Effector CD4-positive, alpha-beta T cell (primary cell): Measurements from ENCODE around the gene FBXL20.
"Not testable (repeated sequence)": the region's sequence is repeated elsewhere in the genome, so short reads cannot be mapped to it uniquely, and the experiment has no call there.

Experiments used
- DNase-seq: peaks from one replicate; pipeline ENCODE4 v3.0.0-alpha.2; 2020
- total RNA-seq: gene quantifications from one replicate; lab custom pipeline; 2026; lab: John Stamatoyannopoulos, UW

FBXL20 gene, protein sequence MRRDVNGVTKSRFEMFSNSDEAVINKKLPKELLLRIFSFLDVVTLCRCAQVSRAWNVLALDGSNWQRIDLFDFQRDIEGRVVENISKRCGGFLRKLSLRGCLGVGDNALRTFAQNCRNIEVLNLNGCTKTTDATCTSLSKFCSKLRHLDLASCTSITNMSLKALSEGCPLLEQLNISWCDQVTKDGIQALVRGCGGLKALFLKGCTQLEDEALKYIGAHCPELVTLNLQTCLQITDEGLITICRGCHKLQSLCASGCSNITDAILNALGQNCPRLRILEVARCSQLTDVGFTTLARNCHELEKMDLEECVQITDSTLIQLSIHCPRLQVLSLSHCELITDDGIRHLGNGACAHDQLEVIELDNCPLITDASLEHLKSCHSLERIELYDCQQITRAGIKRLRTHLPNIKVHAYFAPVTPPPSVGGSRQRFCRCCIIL
- total RNA-seq, result 54.8 reads per million, percentile 70 among the genes with 10 or more reads in this experiment

- peak; percentile 93 for DNase-seq
Measured at GRCh38 chr17:39401412-39402243, at the start of gene FBXL20. TSS of gene FBXL20 (minus strand) at chr17:39401626. CDS start at chr17:39401402, 224 bp downstream.

DNA sequence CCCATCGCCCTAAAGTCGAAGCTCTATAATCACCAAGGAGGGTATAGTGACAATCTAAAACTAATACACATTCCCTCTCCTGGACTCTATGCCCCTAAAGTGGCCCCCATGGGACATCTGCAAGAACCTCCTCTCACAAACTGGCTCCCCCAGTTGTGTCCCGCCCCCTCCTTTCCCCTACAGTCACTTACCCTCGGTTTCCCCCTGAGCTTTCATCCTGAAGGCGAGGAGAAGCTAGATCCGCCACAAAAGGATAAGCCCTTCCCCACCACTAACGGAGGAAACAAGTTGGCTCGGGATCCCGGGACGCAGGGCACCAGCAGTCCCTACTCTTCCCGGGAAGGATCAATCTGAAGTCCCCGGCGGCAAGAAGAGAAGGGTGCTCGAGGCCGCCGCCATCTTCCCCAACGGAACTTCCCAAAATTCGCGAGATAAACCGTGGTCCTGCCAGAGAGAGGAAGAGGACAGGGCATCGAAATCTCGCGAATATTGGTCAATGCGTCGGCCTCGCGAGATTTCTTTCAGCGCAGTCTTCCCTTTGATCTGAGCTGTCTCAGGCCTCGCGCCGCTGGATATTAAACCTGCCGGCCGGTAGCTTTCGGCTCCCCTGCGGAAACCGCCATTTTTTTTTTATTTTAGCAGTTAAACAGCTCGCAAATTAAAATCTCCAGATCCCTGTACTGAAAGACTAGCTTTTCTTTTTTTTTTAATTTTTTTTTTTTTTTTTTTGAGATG is 49.6 kb upstream of the FBXL20 start, which contains the start of gene MED1:
MED1 (minus strand) TSS at position 417 of the 735 bp plus-strand sequence; CDS start at position 216, 201 bp downstream.
- DNase-seq, result peak; percentile 85

GRCh38 chr17:39450051-39450450 is 48.6 kb upstream of the FBXL20 start:
- DNase-seq, result no peak

- DNase-seq, result no peak
Measured at GRCh38 chr17:39447561-39447960, 46.1 kb upstream of the FBXL20 start.

- DNase-seq, result no peak
Measured at GRCh38 chr17:39443326-39443725, 41.9 kb upstream of the FBXL20 start.

DNA sequence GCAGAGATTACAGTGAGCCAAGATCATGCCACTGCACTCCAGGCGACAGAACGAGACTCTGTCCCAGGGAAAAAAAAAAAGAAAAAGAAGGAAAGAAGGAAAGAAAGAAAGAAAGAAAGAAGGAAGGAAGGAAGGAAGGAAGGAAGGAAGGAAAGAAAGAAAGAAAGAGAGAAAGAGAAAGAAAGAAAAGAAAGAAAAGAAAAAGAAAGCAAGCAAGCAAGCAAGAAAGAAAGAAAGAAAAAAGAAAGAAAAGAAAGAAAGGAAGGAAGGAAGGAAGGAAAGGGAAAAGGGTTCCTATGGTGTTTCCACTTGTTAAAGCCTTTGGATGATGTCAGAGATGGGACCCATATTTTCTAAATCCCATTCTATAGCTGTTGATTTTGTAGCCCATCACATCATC is 38.4 kb upstream of the FBXL20 start:
- DNase-seq, result not testable (repeated sequence)

DNA sequence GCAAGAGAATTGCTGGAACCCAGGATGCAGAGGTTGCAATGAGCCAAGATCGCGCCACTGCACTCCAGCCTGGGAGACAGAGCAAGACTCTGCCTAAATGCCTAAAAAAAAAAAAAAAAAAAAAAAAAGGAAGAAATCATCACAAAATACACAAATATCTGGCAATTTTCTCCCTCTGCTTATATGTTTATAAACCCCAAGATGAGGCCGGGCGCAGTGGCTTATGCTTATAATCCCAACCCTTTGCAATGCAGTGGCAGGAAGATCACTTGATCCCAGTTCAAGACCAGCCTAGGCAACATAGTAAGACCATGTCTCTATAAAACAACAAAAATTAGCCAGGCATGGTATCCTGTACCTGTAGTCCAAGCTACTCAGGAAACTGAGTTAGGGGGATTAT is 28.2 kb upstream of the FBXL20 start:
- no peak for DNase-seq

DNA sequence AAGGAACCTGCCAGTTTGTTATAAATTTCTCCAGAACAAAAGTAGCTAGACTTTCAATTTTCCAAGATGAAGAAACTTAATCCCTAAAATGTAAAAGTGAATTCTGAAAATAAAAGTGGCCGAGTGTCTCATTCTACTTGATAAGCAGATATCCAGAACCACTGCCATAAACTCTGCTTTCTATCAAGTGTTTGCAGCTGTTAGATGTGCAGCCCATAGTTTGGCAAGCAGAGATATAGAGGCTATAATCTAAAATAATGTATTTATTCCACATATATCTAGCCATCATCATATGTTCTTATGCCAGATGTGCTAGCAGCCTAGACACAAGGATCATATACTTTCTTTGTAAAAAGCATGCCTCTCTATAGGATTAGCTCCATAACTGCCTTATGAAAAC is 14.7 kb upstream of the FBXL20 start:
- DNase-seq, result no peak

DNA sequence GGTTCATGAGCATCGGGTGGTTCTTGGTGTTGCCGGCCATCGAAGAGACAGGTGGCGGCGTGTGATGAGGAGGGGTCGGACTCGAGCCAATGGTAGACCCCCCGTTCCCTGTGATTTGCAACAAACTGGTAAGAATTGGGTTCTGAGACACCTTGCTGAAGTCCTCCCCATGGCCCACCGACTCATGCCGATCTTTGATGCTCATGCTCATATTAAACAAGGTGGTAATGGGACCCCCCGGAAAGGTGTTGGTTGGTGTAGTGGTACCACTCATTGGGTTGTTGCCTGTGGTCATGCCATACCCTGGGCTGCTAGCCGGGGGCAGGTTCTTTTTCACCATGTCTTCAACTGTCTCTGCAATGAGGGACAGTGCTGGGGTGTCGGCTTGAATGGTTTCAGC is 8.9 kb upstream of the FBXL20 start:
- no peak for DNase-seq

GRCh38 chr17:39408360-39408759 is 6.9 kb upstream of the FBXL20 start:
- no peak for DNase-seq

DNA sequence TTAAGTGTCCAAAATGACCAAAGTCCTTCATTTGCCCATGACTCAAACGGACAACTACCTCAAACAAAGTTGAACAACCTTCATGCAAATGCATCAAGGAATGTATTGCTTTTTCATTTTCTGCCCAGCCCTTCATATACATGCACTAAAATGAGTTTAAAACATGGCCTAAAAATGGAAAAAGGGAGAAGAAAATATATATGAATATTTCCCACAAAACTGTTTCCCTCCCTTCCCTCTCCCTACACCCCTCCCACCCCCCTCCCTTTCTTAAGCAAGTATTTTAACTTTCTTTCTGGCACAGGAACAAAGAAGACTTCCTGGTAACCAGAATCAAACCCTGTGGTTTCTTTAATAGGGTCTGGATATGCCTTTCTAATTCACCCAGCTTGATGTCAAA is 5.5 kb upstream of the FBXL20 start:
- no peak for DNase-seq

GRCh38 chr17:39405436-39405835 is 4.0 kb upstream of the FBXL20 start:
- DNase-seq, result no peak

DNA sequence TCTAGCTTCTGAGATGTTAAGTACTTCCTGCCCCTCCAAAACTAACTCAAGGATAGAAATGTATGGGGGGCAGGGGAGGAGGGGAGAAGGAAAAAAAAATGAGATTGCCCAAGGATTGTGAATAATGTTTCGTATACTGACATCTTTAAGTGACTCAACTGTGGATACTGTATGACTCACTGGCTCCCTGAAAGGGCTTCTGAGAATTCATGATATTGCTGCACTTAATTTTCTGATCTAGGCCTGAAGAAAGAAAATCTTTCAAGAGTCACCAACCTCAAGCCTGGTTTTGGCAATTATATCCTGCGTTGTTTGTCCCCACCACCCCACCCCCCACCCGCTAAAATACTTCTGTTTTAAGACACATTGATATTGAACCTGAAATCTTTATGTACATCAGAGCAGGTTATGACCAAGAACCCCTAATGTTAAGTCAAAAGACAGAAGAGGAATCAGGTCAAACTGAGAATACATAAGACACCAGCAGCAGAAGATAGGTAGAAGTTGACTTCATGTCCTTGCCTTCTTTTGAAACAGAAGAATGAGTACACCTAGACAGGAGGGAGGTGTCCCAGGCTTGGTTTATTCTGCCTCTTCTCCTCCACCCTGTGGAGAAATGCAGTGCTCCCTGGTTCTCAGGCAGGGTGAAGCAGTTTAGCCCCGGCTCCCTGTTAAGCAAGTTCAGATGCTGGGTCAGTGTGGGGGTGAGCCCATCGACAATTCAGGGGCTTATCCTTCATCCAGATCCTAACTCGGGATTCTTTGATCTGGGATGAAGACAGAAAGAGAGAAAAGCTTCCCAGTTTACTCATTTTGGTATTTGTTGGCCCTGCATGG is 3.3 kb upstream of the FBXL20 start:
- DNase-seq, result no peak

- DNase-seq, result no peak
Measured at GRCh38 chr17:39402890-39403605, 1.6 kb upstream of the FBXL20 start.

DNA sequence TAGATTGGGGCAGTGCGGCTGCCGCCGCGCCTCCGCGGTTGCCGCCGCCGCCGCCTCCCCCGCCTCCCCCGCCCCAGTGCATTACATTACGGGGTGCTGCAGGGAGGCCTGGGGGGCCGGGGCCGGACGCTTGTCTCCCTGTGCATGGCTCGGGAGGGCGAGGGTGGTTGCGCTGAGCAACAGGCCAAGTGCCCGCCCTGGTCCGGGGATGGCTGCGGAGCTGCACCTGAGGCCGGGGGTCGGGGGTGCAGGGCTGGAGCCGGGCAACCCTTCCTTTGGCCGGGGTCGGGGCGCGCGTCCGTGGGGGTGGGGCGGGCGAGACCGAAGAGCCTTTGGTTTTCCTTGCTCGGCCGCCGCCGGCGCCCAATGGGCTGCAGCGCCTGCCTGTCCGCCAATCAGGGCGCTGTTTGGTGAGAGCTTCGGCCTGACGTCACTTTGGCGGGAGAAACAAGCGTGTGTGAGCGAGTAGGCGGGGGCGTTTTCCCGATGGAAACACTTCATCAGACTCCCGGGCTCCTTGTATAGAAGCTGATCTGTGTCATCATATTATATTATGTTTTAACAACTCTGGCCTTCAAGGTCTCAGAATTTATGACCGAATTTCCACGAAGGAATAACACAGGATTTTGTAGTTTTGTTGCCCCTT is 941 bp upstream of the FBXL20 start:
- peak; percentile 80 for DNase-seq

DNA sequence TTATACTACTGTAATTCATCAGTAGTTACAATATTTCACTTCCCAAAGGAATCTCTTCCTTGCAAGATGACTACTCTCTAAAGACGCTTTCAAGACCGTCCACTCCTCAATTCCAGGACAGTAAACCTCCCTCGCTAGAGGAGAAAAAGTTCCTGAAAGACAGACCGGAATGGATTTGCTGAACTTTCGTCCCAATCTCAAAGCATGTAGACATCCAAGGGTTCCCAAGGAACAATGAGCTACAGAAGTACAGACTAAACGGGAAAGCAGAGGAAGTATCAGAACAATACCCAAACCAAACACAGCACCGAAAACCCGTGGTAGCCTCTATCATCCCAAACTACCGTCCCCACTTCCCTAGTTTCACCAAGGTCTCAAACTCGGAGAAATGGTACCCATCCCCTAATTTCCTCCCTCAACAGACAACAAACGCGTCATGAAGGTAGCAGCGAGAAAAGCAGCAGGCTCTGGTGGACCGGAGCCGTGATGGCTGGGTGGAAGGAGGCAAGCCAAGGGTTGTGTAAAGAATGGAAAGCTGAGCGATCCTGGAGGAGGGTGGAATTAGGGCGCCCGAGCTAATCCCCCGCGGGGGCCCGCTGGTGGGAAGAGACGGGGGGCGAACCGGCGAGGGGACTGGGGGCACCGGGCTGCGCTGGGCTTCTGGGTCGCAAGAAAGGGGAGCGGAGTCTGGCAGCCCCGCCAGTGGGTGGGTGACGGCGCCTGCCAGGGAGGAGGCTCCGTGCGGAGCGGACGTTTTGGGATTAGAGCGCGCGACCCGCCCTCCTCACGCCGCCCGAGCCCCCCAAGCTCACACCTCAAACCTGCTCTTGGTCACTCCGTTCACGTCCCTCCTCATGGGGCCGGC is 647 bp downstream of the FBXL20 start:
- DNase-seq, result peak; percentile 8

- DNase-seq, result no peak
Measured at GRCh38 chr17:39399791-39400190, 1.6 kb downstream of the FBXL20 start.

- no peak for DNase-seq
Measured at GRCh38 chr17:39393736-39394135, 7.7 kb downstream of the FBXL20 start.

DNA sequence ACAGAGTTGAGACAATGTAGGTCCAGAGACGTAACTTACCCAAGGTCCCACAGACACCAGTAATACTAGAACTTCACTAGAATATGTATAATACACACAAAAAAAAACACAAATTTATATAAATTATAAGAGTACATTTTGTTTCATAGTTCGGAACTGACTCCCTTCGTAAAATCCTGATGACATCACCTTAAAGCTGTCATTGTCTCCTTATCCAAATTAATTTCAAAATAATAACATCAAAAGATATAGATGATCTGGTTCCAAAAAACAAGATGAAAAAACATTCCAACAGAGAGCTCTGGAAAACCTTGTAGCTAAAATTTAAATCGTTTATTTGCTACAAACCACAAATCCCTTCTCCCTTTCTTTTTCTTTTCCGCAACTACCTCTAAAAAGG is 10.0 kb downstream of the FBXL20 start:
- DNase-seq, result no peak

DNA sequence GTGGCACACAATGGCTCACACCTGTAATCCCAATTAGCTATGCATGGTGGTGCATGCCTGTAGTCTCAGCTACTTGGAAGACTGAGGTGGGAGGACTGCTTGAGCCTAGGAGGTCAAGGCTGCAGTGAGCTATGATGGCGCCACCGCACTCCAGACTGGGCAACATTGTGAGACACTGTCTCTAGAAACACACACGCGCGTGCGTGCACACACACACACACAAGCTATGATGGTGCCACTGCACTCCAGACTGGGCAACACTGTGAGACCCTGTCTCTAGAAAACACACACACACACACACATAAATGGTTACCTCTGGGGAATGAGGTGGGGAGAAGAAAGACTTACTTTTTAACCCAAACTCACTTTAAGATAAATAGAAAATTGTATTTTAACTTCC is 16.4 kb downstream of the FBXL20 start:
- no peak for DNase-seq
